Suppressor macrophage (primary cell): ENCODE results near the gene MARS2.
A peak's percentile ranks its signal among the peaks of the same experiment; 100 is the strongest.
"Not testable (repeated sequence)": the region's sequence is repeated elsewhere in the genome, so short reads cannot be mapped to it uniquely, and the experiment has no call there.

ENCODE experiments used
- DNase-seq, 4 experiments: peaks; one replicate each; pipeline ENCODE4 v3.0.0-alpha.2; 2020 to 2022

The MARS2 gene

GRCh38 chr2:197706839-197707207, 1.7 kb downstream of the MARS2 start:
- no peak for DNase-seq

- DNase-seq, result peak in 3 of 4 experiments; percentile 22 to 61 (median 48)
These were observed 2.4 kb downstream of the MARS2 start for GRCh38 chr2:197707316-197708213.

DNA sequence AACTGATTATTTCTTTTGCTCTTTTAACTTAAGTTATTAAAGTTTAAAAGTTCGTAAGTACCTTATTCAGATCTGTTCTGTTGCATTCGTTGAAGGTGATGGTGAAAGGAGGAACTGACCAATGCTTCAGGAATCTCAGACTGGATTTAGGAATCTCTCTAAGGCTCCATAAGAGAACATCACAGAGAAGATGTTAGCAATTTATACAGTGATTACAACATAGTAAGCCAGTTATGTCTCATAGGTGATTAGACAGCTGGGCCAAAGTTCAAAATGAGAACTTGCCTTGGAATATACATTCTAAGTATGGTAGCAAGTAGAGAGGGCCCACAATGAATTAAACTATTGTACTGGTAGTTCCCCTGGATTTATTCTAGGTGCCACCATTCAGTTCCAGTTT, 3.2 kb downstream of the MARS2 start:
- no peak for DNase-seq

DNA sequence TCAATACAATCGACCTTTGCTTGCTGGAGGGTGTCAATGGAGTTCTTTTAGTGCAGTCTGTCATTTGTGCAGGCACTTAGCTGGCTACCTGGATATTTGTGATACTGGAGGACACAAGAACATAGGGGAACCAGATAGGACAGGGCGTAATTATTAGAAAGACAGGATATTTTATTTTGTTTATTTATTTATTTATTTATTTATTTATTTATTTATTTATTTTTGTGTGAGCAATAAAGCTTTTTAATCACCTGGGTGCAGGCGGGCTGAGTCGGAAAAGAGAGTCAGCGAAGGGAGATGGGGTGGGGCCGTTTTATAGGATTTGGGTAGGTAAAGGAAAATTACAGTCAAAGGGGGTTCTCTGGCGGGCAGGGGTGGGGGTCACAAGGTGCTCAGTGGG, 4.0 kb downstream of the MARS2 start:
- DNase-seq, result not testable (repeated sequence)

GRCh38 chr2:197710424-197711042, 5.4 kb downstream of the MARS2 start:
- no peak for DNase-seq

DNA sequence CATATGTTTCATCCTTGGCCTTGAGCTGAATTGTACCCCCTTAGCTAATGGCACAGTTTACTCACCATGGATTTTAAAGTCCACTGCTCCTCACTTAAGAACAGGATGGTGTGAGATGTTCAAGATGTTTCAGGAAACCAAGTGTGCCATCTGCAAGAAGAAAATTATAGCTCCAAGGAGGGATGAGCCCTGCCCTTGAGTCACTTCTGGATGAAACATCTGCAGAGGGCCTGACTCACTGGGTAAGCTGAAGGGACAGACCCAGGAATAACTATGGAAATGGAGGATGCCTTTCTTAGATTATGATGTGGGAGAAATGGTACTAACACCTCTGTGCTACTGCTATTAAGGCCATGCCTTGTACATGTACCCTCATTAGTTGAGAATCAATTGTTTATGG, 6.4 kb downstream of the MARS2 start:
- no peak for DNase-seq

DNA sequence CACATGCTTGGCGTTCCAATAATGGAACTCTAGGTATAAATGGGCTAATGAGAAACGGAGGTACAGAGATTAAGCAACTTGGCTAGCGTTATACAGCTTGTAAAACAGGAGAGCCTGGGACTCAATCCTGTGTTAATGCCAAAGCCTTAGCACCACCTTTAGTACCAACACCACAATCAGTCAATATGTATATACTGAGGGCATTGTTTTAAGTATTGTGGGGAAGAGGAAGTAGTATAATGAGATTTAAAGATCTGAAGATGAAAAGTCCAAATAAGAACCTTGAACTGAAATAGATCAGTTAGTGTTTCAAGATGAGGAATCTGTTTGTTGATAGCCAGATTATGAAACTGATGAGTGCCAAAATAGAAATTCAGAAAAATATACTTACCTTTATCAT, 8.1 kb downstream of the MARS2 start:
- DNase-seq, result no peak

- DNase-seq, result no peak
These were observed 12.7 kb downstream of the MARS2 start for GRCh38 chr2:197717863-197718262.

GRCh38 chr2:197727011-197727410, 21.8 kb downstream of the MARS2 start:
- DNase-seq, result no peak

GRCh38 chr2:197728555-197729544, 23.7 kb downstream of the MARS2 start:
- not testable (repeated sequence) for DNase-seq

- DNase-seq, result no peak
These were observed 35.0 kb downstream of the MARS2 start for GRCh38 chr2:197740200-197740599.
